Measurements from ENCODE around the gene NCKAP5.
"Not testable (repeated sequence)": the region's sequence is repeated elsewhere in the genome, so short reads cannot be mapped to it uniquely, and the experiment has no call there.

GRCh38 chr2:132699802-132700201 is 868.5 kb downstream of the NCKAP5 start:
- TF ChIP-seq ZEB2 (IDR thresholded peaks at IDR 0.05); ZNF77 (CRISPR knock-in tag; IDR thresholded peaks at IDR 0.05); RERE (CRISPR knock-in tag; IDR thresholded peaks at IDR 0.05; ENCODE audit: borderline replicate concordance); MLX (CRISPR knock-in tag; conservative IDR thresholded peaks at IDR 0.05); USF2 (CRISPR knock-in tag; IDR thresholded peaks at IDR 0.05); PCBP1 (IDR thresholded peaks at IDR 0.05; ENCODE audit: low read depth, low read length, poor library complexity, severe bottlenecking); JUNB (CRISPR knock-in tag; conservative IDR thresholded peaks at IDR 0.05); ZNF253 (CRISPR knock-in tag; conservative IDR thresholded peaks at IDR 0.05); BCL6 (CRISPR knock-in tag; IDR thresholded peaks at IDR 0.05): not testable (repeated sequence)

Data from K562 (cell line).